DMS114 treated with DMSO at 0.1 percent for 48 hours (cell line): ENCODE results near the gene USP44.
A peak's percentile ranks its signal among the peaks of the same experiment; 100 is the strongest.

ENCODE experiments used
- DNase-seq: peaks from one replicate; lab custom pipeline; 2025; ENCODE audit not compliant: unreplicated experiment; lab: John Stamatoyannopoulos, UW

The USP44 gene

DNA sequence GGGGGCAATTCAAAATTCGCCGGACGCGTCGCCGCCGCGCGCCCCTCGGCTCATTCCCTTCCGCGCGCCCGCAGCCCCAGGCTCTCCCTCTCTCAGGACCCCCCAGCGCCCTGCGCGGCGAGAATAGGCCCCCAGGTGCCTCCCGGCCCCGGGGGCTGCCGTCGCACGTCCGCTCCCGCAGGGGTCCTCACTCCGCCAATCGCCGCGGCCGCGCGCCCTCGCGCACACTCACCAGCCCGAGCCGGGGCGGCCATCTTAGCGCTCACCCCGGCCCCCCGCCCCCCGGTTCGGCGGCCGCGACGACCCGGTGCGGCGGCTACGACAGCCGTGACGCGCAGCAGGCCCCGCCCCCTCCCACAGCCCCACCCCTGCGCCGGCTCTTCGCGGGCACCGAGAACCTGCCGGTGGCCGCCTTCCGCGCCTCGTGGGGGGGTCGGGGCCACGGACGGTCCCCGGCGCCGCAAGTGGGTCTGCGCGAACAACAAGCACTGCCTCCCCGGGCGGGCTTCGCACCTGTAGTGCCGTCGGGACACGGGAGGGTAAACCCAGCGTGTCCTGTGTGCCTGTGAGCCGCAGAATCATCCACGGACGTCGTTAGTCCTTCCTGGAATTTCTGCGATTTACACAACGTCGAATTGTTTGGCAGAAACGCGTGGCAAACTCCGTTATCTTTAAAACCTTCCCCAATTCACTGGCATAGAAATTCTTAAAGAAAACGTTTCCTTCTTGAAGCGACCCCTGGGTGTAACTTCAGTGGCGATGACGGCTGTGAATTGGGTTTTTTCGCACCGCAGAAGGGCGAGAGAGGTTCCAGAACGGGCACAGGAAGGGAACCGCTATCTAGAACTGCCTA lies 2.5 kb downstream of the USP44 start:
- DNase-seq: peak; percentile 44

DNA sequence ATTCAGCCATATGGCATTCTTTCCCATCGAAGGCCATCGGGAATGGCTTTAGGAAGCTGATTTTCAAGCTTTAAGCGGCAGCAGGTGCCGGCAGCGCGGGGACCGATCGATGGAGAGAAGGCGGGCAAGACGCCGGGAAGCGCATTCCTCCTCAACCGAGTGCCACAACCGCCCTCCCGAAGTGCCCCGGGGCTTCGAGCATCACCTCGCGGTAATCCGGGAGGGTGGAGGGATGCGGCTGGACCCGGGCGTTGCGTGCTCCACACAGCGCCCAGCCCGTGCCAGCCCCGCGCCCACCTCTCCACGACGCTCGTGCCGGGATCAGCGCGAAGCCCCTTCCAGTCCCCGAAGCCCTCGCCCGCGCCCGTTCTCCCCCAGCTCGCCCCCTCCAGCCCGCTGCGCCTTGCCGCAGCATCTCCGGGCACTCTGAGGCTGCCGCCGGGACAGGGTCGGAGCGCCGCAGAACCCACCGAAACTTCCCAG lies 3.2 kb downstream of the USP44 start:
- no peak for DNase-seq

DNA sequence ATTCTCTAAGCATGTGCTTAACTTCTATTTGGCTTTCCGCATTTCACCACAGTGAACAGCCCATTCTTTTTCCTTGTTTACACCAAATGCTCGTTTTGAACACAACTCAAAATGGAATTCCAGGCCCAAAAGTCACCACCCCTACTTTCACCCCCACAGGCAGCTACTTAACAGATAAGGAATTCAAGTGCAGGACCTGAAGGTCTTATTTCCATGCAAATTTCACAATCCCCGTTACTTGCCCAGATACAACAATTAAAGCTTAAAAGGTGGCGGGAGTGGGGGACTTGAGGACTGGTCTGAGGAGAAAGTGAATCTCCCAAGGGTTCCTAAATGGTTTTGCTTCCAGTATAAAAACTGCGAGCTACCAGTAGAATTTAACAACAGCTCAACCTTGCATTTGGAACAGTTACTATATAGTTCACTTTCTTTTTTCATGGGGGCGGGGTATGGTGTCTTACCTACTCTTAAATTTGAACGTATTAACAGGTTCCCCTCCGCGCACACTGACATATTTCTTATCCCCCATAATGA lies 3.7 kb downstream of the USP44 start:
- DNase-seq: no peak

DNA sequence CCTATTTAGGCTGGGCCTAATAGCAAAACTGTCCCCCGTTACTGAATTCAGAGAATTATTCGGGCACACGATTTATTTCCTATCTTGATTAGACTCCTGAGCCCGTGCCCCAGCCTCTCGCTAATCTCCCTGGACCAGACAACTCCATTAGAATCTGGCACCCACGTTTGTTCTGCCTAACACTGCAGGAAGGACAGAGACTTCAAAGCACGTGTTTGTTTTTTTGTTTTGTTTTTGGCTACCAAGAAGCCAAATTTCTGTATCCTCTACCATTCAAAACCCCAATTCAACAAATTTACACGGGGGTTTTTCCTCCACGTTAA lies 4.8 kb downstream of the USP44 start:
- no peak for DNase-seq

DNA sequence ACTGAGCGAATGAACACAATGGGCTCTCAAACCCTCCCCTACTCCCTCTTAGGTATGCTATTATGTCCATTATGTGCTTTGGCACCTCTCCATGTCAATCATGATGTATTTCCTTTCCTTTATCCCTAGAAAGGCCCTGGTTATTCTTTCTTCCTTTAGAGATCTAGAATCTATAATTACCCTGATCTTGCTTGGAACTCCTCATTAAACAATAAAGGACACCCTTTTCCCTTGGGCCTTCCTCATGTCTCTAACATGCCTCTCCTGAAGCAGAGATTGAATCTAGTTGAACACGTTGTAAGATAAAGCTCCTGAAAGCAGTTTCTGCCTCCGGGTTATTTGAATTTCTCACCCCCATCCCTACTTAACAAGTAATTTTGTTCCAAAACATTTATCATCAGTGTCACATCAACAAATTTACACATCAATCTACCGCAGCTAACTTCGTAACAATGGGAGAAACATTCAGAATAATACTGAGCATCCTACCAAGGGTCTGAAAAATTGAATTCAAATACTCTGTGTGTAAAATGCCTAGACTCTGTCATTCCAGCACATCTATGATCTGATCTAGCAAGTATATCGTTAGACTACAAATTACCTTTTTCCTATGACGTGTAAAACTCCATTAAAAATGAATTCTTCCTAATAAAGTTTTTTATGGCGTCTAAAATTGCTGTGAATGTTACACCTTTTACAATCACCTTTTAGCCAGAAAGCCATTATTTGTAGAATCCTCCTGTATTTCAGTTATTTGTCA lies 5.4 kb downstream of the USP44 start:
- no peak for DNase-seq

DNA sequence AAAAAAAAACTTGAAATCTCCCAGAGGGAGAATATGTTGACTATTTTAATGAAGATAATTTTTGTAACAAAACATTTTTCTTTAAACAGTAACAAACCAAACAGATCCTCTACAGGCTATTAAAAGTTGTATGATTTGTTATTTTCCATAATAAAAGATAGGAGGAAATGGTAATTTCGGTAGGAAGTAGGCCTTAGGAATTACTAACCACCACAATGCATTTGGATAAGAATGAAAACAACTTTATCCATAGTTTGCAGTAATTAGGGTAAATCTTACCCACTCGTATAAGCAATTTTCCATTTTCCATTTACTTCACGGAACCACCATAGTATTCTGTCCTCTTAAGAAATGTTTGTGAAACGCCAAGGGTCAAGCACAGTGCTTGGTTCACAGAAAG lies 6.0 kb downstream of the USP44 start:
- DNase-seq: no peak

DNA sequence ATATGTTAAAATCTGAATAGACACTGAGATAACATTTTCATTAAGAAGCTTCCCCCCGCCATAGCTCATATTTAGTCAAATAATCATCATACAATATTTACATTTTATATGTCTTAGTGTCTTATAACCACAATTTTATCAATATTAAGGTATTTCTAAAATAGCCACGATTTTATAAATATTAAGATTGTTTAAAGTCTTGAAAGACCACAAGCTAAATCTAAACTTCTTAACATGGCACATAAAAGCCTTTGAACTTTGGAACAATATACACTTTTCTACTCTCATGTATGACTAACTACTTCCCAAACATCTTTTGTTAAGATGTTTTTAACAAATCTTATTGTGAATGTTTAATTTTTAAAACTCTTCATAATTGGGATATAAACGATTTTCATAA lies 6.5 kb downstream of the USP44 start:
- DNase-seq: no peak

DNA sequence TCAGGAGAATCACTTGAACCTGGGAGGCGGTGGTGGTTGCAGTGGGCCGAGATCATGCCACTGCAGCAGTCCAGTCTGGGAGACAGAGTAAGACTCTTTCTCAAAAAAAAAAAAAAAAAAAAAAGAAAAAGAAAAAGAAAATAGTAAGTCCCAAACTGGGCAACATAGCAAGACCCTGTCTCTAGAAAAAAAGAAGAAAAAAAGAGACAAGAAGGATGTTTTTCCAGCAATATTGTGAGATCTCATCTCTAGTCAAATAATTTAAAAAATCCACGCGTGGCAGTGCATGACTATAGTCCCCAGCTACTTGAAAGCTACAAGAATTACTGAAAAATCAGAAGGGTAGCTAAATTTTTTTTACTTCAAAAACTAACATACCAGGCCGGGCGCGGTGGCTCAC lies 8.0 kb downstream of the USP44 start:
- no peak for DNase-seq

DNA sequence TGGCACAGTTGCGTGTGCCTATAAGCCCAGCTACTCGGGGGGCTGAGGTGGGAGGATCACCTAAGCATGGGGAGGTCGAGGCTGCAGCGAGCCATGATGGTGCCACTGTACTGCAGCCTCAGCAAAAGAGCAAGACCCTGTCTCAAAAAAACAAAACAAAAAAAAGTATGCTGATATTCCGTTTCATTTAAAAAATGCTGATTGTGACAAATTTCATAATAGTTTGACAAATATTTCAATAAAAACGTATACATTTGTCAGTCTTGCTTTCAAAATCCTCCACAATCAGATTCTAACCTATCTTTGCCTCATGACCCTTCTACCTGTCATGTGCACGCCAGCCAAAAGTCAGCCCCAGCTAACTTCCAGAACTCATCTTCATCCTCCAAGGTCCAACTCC lies 9.8 kb downstream of the USP44 start:
- DNase-seq: no peak

DNA sequence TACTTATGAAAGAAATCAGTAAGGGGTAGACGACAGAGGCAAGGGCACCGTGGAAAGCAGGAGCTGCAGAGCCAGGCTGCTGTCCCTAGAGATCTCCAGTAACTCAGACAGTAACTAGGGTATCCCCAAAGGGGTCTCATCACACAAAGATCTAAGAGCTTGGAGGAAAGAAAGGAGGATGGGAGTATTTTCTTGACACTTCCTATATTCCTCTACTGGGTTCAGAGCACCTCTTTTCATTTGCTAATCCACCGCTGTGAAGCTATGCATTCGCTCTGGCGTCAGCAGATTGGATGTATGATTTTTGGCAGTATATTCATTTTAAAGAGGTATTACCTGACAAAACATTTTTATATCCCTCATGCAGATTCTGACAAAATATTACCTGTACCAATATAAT lies 12.6 kb downstream of the USP44 start:
- no peak for DNase-seq

DNA sequence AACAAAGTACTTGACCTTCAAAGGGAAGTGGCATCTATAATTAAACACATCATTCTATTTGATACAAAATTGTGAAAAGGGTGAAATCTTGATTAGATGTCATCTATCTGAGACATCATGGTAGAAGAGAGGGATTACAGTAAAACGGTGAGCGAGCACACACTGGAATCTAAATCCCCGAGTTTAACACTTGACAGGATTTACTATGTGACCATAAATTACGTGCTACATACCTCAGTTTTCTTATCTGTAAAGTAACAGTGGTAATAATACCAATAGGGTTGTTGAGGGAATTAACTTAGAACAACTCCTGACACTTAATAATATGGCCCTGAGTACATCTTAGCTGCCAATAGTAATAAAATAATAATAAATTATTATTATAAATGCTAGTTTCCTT lies 13.3 kb downstream of the USP44 start:
- DNase-seq: no peak

DNA sequence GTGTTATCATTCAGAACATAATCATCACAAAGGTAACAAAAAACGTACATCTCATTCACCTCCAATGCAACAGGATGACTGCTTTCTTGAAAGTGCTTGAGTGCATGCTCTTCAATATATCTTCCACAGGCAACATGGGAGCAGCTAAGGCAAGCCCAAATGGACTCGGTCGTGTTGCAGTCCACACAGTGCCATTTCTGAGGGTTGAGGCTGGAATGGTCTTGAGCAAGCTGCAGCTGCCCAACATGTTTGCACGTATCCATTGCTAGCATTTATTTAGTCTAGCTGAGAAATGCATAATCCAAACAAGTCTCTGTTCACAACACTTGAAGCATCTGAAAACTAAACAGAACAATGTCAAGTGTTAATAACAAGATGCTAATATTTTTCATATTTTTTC lies 17.3 kb downstream of the USP44 start:
- no peak for DNase-seq

DNA sequence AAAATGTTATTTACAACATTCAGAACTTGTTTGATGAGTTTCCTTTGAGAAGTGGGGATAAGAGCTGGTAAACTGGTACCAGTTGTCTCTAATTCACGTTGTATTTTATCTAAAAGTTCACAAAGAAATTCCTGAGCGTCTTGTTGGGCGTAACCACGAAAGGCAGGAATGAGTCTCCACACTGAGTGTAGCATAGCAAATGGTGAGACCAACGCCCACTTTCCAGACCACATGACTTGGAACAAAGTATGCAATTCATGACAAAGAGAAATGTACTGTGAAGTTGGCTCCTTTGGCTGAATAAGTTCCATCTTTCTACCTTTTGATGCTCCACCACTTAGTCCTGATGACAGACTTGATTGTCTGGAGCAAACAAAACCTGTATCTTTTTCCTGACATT lies 18.4 kb downstream of the USP44 start:
- no peak for DNase-seq

DNA sequence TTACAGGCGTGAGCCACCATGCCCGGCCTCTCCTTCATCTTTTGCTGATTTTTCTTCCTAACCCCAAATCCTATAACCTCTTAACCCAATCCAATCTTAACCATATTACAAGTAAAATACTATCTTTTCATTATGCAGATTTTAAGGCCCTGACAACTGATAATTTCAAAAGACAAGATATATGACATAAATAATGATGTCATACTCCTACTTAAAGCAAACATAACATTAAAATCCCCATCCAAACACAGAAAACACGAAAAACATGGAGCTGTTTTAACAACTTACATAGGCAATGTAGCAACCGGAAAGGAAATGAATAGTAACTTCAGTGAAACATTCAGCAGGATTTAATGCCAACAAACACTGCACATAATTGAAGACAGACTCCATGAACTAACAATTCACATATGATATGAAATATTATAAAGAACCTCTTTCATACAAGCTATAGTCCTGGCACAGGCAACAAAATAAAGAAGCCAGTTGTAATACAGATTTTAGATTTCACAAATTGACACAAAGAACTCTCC lies 21.5 kb downstream of the USP44 start:
- DNase-seq: no peak

DNA sequence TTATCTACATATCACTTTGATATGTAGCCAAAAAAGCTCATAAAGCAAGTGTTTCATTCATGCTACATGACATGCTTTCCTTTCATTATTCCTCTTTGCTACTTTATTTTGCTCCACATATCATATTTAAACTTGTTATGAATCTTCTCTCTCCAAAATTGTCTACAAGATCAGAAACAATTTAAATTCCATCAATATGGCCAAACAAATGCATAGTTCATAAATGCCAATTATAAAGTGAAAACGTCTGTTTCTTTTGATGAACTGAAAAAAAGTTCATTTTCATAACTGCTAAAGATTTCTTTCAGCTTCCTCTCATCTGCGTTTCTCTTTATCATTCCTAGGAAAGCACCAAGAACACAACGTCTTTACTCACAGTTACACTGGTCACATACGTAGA lies 22.8 kb downstream of the USP44 start:
- no peak for DNase-seq

DNA sequence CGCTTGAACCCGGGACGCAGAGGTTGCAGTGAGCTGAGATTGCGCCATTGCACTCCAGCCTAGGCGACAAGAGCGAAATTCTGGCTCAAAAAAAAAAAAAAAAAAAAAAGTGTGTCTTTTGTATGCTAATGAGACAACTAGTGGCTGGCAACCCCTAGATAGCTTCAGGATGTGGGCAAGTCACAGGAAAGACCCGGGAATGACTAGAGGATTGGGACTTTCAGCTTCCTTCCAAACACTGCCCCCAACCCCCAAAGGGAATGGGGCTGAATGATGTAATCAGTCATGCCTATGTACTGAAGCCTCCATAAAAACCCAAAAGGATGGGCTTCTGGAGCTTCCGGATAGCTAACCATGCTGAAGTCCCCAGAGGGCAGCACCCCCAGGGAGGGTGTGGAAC lies 28.6 kb downstream of the USP44 start:
- no peak for DNase-seq

DNA sequence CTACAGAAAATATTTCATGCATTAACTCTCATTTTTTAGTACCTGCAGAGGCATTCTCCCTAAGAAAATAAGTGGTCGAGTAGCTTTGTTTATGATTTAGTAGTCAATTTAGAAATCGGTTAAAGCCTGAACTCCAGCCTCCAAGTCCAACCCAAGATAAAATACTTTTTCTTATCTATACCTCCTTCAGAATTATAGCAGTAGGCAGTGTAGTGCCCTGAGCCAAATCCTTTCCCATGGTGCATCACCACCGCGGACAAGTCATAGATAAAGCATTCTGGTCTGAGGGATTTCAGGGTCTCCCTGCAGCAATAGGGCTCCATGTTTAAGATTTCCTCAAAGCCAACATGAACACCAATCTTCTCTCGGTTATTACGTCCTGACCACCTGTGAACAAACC lies 30.5 kb downstream of the USP44 start:
- no peak for DNase-seq

DNA sequence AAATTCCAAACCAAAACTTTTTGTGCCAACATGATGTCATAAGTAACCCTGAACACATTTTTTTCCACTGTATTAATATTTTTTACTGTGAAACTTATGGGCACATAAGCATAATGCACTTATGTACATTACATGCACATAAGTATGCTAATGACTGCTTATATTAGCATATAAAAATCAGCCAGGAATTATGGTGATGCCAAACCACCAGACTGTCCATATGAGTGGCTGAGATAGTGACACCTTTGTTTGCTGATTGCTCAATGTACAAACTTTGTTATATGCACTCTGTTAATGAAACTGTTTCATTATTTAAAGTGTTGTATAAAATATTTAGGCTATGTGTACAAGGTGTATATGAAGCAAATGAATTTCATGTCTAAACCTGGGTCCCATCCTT lies 32.3 kb downstream of the USP44 start:
- no peak for DNase-seq

DNA sequence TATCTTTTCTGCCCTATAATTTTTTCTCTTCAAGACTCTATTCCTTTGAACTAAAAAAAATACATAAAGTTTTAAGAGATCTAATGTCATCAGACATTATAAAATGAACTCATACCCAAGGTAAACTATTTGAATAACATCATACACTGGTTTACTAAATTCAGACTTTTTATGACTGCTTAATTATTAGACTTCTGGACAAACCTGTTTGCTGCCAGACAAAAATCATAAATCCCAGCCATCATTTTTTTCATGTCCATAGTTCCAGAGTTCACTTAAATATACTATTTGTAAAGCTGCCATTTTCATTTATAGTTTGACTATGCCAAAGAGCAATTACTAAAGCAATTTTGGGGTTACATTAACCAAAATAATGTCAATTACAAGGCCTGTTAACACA lies 34.0 kb downstream of the USP44 start:
- no peak for DNase-seq

DNA sequence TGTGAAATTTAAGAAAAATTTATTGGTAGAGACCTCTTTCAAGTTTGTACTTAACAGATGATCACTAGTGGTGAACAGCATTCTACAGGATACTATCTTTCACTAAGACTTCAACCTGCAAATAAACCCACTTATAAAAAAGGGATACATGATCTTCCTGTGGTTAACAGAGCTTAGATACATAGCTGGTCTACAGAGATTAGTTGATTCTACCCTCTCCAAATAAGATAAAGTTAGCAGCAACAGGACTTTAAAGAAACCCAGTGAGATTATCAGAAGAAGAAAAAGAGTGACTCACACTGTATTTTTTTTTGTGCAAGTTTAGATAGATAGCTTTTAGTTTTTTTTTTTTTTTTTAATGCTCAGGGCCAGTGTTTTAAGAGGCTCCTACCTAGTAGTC lies 34.5 kb downstream of the USP44 start:
- DNase-seq: no peak

DNA sequence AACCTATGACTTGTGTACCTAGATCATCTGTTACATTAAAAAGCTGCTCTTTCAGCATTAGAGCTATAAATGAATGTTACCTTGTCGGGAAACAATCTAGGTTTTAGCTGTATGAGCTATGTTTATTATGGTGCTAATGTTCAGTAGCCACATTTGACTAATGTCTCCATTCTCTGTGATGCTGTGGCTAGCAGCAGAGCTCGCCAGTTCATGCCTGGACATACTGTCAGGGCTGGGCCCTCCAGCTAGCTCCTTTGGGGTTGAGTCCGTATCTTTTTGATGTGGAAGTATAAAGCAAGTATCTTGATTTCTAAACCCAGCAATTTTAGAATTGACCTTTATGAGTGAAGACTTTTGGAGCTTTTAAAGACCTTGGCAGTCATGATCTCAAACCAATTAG lies 36.1 kb downstream of the USP44 start:
- DNase-seq: no peak

DNA sequence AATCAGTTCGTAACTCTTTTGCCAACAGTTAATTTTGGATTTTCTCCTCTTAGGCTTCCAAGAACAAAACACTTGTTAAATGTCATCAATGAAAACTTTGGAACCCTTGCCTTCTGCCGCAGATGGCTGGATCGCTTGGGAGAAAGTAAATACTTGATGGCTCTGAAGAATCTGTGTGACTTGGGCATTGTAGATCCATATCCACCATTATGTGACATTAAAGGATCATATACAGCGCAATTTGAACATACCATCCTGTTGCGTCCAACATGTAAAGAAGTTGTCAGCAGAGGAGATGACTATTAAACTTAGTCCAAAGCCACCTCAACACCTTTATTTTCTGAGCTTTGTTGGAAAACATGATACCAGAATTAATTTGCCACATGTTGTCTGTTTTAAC lies 37.7 kb downstream of the USP44 start:
- DNase-seq: no peak
